Stomach (tissue), 9 donors: ENCODE measurements around the gene CDH23. TPM values are rescaled to one million over a fixed set of nuclear protein-coding genes. Genes with fewer than 3 reads are reported as not detected.

ENCODE experiments used
- DNase-seq, 2 donors: peaks; one replicate each; pipeline versions ENCODE4 v3.0.0 to v3.0.0-alpha.2; 2013 to 2019
- H3K27ac ChIP-seq, 5 donors: fragments of 200-600 bp in 4 of 5; sonication (generic) in 4 of 5; one replicate each; pipeline ENCODE4 v1.5.1; 2013 to 2019; ENCODE audit warnings: mild to moderate bottlenecking in 1 of 5, moderate library complexity in 1 of 5
- H3K27me3 ChIP-seq, 3 donors: fragments of 200-600 bp; sonication (generic); one replicate each; pipeline ENCODE4 v1.5.1; 2017 to 2019; ENCODE audit warnings: mixed run types in 1 of 3
- H3K36me3 ChIP-seq, 4 donors: fragments of 200-600 bp; sonication (generic); 1 replicate in 3 of 4; 2 replicates in 1 of 4; pipeline ENCODE4 v1.5.1; 2016 to 2019
- H3K4me1 ChIP-seq, 4 donors: fragments of 200-600 bp; sonication (generic); one replicate each; pipeline ENCODE4 v1.5.1; 2016 to 2019
- H3K4me3 ChIP-seq, 4 donors: fragments of 200-600 bp; sonication (generic) in 3 of 4; one replicate each; pipeline ENCODE4 v1.5.1; 2016 to 2019; ENCODE audit warnings: mild to moderate bottlenecking in 1 of 4
- H3K9me3 ChIP-seq, 4 donors: fragments of 200-600 bp; sonication (generic); one replicate each; pipeline ENCODE4 v1.5.1; 2016 to 2019
- CTCF ChIP-seq, 7 experiments: fragments of 450-650 bp in 4 of 7; fragments of 200-600 bp in 3 of 7; sonication (generic) in 3 of 7; IDR thresholded peaks; one replicate each; pipeline ENCODE4 v1.5.1; 2016 to 2019; ENCODE audit warnings: antibody characterized with exemption in 7 of 7, control low read depth in 2 of 7, mild to moderate bottlenecking in 1 of 7
- EP300 ChIP-seq: sonication (generic); formaldehyde crosslinking; IDR thresholded peaks from one replicate; pipeline ENCODE4 v1.6.1; 2017; ENCODE audit warnings: antibody characterized with exemption
- POLR2A ChIP-seq, 4 donors: fragments of 450-650 bp; IDR thresholded peaks; one replicate each; pipeline ENCODE4 v1.6.1; 2016; ENCODE audit warnings: antibody characterized with exemption in 4 of 4, control low read depth in 2 of 4, mild to moderate bottlenecking in 1 of 4, moderate library complexity in 1 of 4
- POLR2AphosphoS5 ChIP-seq, 3 donors: sonication (generic); formaldehyde crosslinking; IDR thresholded peaks; one replicate each; pipeline ENCODE4 v1.6.1; 2016; ENCODE audit warnings: antibody characterized with exemption in 3 of 3
- WGBS, 5 donors: extraction: QIAGEN DNeasy Blood & Tissue Kit in 3 of 5; methylation state at CpG; one replicate each; pipeline versions ENCODE4 v1.1.5 to v1.1.7; 2013 to 2018; 5-methylcytosine and 5-hydroxymethylcytosine counted together
- intact Hi-C: fragments of 100-400 bp; cut with DNase I; formaldehyde crosslinking; loops from one replicate; pipeline ENCODE4 v1.15.1; 2023; ENCODE audit warnings: low total_unique reads
- polyA plus RNA-seq, 3 donors: library from polyadenylated mRNA; stranded (reverse); fragments of 200-250 nt; gene quantifications; one replicate each; pipeline ENCODE4 v1.2.3, GENCODE V29; 2013
- total RNA-seq, 5 donors: library from RNA; depleted of rRNA; stranded (reverse); fragments of >200 nt; gene quantifications; one replicate each; pipeline versions ENCODE4 v1.1.0 to v1.2.3, GENCODE V29; 2014 to 2016
- donor health status: healthy with polysubstance abuse.
- donor health status: Bipolar disorder and iron deficiency.
- donor health status: healthy.

CDH23 gene
- total and polyA plus RNA-seq, 8 donors: 0.31 to 8.2 (median 2.2) TPM

DNA sequence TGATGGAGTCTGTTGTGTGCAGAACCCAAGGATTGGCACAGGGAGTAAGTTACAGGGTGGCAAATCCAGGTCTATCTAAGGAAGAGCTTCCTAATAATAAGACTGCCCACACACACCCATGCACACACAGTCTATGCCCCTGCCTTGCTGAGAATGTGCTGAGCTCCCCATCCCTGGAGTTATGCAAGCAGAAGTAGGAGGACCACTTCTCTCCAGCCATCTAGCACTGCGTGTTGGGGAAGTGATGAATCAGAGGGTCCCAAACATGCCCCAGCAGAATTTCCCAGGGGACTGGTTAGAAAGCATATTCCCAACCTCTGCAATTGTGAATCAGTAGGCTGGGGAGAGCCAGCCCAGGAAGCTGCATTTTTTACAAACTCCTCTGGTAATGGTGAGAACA is 117.2 kb downstream of the CDH23 start:
- intact Hi-C loops: no loop called here
- no peak overlapping the region for H3K4me3 ChIP-seq
- no peaks in the 10 kb centered on the region for H3K27me3 ChIP-seq
- H3K9me3 ChIP-seq: peaks cover 0 to 6% (median 0%) of the 10 kb centered on the region in 4 donors
- H3K36me3 ChIP-seq: no peaks in the 10 kb centered on the region
- H3K4me1 ChIP-seq: peaks cover 0 to 8% (median 0%) of the 10 kb centered on the region in 4 donors
- WGBS, 5 donors: 73 to 89% (median 85%) methylated on average over 1 of the region's 1 CpG; no CpG with 5 or more reads in 1 of the 5 donors
- DNase-seq: no peak
- no peak for TF ChIP-seq CTCF (IDR thresholded peaks at IDR 0.05)
- TF ChIP-seq POLR2A (IDR thresholded peaks at IDR 0.05): no peak
- no peak for TF ChIP-seq POLR2AphosphoS5 (IDR thresholded peaks at IDR 0.05)
- TF ChIP-seq EP300: no peak
- no peak overlapping the region for H3K27ac ChIP-seq

DNA sequence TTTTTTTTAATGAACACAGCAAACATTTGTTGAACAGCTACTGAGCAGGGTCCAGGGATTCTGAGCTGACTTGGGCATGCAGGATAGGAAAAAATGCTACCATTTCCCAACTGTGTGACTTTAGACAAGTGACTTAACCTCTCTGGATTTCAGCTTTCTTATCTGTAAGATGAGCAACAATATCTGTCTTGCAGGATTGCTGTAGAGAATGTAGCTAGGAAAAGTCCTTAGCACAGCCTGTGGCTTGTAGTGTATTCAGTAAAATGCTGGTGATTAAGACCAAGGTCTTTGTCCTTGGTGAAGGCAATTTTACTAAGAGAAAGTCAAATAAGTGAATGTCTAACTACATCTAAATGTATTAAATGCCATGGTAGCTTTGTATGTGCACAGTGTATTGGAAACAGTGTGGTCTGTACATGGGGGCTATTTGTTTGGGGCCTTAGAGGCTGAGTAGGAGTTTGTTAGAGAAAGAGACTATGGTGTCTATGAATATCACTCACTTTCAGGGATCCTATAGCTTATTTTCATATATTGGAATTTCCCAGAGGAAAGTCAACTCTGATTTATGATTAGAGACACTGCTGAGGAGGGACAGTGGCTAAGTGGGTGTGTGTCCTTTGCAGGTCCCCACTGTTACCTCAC is 118.9 kb downstream of the CDH23 start:
- TF ChIP-seq POLR2AphosphoS5 (IDR thresholded peaks at IDR 0.05) (no peak), POLR2A (IDR thresholded peaks at IDR 0.05) (no peak), CTCF (IDR thresholded peaks at IDR 0.05) (no peak), EP300 (no peak)
- no peak overlapping the region for H3K4me3 ChIP-seq
- intact Hi-C loops: no loop called here

GRCh38 chr10:71516890-71517289 is 120.2 kb downstream of the CDH23 start:
- peaks cover 0 to 8% (median 0%) of the 10 kb centered on the region in 4 donors for H3K4me1 ChIP-seq
- no peak for DNase-seq
- H3K27me3 ChIP-seq: peaks cover 0 to 7% (median 0%) of the 10 kb centered on the region in 3 donors
- intact Hi-C loops: no loop called here
- TF ChIP-seq POLR2AphosphoS5 (IDR thresholded peaks at IDR 0.05): no peak
- no peak for TF ChIP-seq EP300
- TF ChIP-seq CTCF (IDR thresholded peaks at IDR 0.05): no peak
- TF ChIP-seq POLR2A (IDR thresholded peaks at IDR 0.05): no peak
- 69 to 83% (median 80%) methylated on average over 2 to 8 of the region's 8 CpGs for WGBS, 5 donors
- H3K9me3 ChIP-seq: no peaks in the 10 kb centered on the region
- H3K36me3 ChIP-seq: no peaks in the 10 kb centered on the region
- no peak overlapping the region for H3K27ac ChIP-seq
- no peak overlapping the region for H3K4me3 ChIP-seq

More for the DNA sequence above, 118.9 kb downstream of the CDH23 start:
- H3K27ac ChIP-seq: no peak overlapping the region
- H3K27me3 ChIP-seq: no peaks in the 10 kb centered on the region
- H3K36me3 ChIP-seq: no peaks in the 10 kb centered on the region
- no peaks in the 10 kb centered on the region for H3K9me3 ChIP-seq
- DNase-seq: no peak
- peaks cover 0 to 8% (median 0%) of the 10 kb centered on the region in 4 donors for H3K4me1 ChIP-seq

- DNase-seq: no peak
- WGBS, 5 donors: 83 to 90% (median 88%) methylated on average over 7 to 18 of the region's 18 CpGs
- Histone ChIP-seq H3K4me1 (peaks cover 0 to 7% (median 0%) of the 10 kb centered on the region in 4 donors), H3K4me3 (no peak overlapping the region), H3K9me3 (no peaks in the 10 kb centered on the region), H3K36me3 (no peaks in the 10 kb centered on the region), H3K27me3 (peaks cover 0 to 14% (median 0%) of the 10 kb centered on the region in 3 donors), H3K27ac (no peak overlapping the region)
- intact Hi-C loops: no loop called here
- TF ChIP-seq POLR2A (IDR thresholded peaks at IDR 0.05) (no peak), CTCF (IDR thresholded peaks at IDR 0.05) (no peak), POLR2AphosphoS5 (IDR thresholded peaks at IDR 0.05) (no peak), EP300 (no peak)
Observed at GRCh38 chr10:71517298-71518169, 120.8 kb downstream of the CDH23 start.
